ENCODE data around the gene ZNRD2.
"Not testable (repeated sequence)": the region's sequence is repeated elsewhere in the genome, so short reads cannot be mapped to it uniquely, and the experiment has no call there.

ZNRD2 gene

DNA sequence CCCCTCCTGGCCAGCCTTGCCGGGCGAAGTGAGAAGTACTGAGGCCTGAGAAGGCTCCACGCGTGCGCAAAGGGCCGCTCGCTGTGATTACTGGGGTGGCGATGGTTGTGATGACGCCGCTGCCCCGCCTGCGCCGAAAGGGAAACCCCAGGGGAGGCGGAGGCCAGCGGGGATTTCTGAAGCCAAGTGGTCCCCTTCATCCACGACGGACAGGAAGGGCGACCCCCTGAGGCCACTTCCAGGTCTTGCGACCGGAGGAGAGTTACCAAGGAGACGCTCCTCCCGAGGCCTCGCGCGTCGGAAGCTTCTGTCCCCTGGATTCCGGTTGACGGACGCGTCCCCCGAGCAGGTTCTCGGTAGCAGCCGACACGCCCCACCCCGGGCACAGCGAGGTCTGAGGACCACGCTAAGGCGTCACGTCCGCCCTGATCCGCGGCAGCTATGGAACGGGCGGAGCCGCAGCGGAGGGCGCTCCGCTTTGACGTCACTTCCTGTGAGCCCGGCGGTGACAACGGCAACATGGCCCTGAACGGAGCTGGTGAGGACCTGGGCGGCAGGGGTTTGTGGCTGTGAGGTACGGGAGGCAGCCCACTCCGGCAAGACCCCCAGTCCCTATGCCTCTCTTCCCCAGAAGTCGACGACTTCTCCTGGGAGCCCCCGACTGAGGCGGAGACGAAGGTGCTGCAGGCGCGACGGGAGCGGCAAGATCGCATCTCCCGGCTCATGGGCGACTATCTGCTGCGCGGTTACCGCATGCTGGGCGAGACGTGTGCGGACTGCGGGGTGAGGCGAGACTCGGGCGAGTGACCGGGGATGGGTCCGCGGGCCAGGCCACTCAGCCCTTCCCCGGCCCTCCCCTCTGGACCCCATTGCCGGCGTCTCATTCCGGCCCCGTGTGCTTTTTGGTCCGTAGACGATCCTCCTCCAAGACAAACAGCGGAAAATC is at the start of gene ZNRD2:
ZNRD2 (plus strand) TSS at position 505 of the 946 bp plus-strand sequence; CDS start at position 520, 15 bp downstream.
- peak; percentile 98 for DNase-seq (ENCODE audit: low spot score)

GRCh38 chr11:65521777-65522521 is 48.3 kb upstream of the ZNRD2 start:
- DNase-seq (ENCODE audit: low spot score) = not testable (repeated sequence)

DNA sequence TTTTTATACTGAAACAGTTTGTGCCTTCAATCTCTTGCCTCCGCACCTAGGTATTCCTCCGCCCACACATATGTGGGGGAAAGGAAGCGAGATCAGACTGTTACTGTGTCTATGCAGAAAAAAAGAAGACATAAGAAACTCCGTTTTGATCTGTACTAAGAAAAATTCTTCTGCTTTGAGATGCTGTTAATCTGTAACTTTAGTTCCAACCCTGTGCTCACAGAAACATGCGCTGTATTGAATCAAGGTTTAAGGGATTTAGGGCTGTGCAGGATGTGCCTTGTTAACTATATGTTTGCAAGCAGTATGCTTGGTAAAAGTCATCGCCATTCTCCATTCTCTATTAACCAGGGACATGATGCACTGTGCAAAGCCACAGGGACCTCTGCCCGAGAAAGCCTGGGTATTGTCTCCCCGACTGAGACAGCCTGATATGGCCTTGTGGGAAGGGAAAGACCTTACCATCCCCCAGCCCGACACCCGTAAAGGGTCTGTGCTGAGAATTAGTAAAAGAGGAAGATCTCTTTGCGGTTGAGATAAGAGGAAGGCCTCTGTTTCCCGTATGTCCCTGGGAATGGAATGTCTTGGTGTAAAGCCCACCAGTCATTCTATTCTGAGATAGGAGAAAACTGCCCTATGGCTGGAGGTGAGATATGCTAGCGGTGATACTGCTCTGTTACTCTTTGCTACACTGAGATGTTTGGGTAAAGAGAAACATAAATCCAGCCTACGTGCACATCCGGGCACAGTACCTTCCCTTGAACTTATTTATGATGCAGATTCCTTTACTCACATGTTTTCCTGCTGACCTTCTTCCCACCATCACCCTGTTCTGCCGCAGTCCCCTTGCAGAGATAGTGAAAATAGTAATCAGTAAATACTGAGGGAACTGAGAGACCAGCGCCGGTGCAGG is 47.3 kb upstream of the ZNRD2 start:
- DNase-seq (ENCODE audit: low spot score) = not testable (repeated sequence)

DNA sequence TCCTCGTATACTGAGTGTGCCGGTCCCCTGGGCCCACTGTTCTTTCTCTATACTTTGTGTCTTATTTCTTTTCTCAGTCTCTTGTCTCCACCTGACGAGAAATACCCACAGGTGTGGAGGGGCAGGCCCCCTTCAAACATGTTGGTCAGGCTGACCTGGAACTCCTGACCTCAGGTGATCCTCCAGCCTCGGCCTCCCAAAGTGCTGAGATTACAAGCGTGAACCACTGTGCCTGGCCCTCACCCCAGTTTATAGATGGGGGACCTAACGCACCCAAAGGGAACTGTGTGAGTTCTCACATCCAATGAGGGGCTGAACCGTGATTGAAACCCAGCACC is 46.7 kb upstream of the ZNRD2 start:
- DNase-seq (ENCODE audit: low spot score) = not testable (repeated sequence)

GRCh38 chr11:65524014-65524740 is 46.1 kb upstream of the ZNRD2 start:
- no peak for DNase-seq (ENCODE audit: low spot score)

- peak; percentile 58 for DNase-seq (ENCODE audit: low spot score)
These were observed 45.3 kb upstream of the ZNRD2 start, which contains the start of gene SCYL1 for GRCh38 chr11:65524741-65525545. TSS of gene SCYL1 (plus strand) at chr11:65525083. CDS start at chr11:65525154, 71 bp downstream.

- DNase-seq (ENCODE audit: low spot score) = no peak
These were observed 44.5 kb upstream of the ZNRD2 start for GRCh38 chr11:65525546-65526480.

- DNase-seq (ENCODE audit: low spot score) = no peak
These were observed 43.5 kb upstream of the ZNRD2 start for GRCh38 chr11:65526744-65527143.

DNA sequence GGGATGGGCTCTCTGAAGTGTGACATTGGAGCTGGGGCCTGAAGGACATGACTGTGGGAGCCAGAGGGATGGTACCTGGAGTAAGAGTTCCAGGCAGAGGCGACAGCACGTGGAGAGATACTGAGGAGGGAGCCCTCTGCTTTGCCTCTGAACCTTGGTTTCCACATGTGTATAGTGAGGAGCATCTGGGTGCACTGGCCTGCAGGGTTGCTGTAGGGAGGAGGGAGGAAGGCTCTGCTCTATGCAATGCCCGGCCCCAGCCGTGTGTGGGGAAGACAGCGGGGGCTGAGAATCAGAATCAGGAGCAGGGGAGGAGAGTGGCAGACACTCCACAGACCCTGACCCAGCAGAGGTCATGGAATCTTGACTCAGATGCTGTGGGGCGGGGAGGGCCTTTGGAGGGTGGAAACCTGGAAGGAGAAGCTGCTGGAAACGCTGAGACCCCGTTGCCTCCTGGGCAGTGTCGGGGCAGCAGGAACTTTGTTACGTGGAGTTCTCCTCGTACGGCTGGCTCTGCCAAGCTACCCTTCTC is 41.4 kb upstream of the ZNRD2 start:
- DNase-seq (ENCODE audit: low spot score) = no peak

GRCh38 chr11:65529475-65530156 is 40.7 kb upstream of the ZNRD2 start:
- no peak for DNase-seq (ENCODE audit: low spot score)

DNA sequence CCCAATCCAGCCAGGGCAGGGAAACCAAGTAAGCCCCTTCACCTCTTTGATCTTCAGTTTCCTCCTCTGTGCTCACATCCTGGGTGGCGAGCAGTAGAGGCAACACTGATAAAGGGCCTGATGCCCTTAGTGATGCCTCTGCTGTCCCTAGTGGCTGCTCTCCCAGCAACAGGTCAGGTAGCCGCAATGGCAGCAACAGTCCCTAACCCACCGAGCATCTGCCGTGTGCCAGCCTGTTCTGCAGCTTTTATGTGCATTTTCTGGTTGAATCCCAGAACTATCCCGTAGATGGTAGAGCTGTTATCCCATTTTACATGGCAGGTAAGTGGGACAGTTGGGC is 40.1 kb upstream of the ZNRD2 start:
- no peak for DNase-seq (ENCODE audit: low spot score)

DNA sequence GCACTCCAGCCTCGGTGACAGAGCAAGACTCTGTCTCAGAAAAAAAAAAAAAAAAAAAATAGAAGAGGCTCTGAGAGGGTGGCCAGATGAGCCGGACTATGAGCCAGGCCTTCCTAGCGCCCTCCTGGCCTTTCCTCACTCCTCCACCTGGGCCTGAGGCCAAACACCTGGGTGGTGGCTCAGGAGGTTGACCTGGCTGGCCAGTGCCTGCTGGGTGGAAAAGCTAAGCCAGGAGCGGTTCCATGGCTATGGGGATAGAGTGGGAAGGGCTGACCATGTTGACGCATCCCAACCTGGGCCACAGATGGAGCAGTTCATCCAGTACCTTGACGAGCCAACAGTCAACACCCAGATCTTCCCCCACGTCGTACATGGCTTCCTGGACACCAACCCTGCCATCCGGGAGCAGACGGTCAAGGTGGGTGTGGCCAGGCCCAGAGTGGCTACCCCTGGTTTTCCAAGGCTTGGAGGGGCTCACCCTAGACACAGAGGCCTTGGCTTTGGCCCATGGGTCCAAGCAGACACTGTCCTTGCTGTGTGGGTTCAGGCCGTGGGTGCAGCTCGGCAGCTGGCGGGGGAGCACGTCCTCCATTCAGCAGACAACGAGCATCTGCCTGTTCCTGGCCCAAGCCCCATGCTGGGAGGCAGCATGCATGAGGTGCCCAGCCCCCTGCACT is 37.8 kb upstream of the ZNRD2 start:
- DNase-seq (ENCODE audit: low spot score) = no peak

GRCh38 chr11:65535102-65535501 is 35.2 kb upstream of the ZNRD2 start:
- no peak for DNase-seq (ENCODE audit: low spot score)

DNA sequence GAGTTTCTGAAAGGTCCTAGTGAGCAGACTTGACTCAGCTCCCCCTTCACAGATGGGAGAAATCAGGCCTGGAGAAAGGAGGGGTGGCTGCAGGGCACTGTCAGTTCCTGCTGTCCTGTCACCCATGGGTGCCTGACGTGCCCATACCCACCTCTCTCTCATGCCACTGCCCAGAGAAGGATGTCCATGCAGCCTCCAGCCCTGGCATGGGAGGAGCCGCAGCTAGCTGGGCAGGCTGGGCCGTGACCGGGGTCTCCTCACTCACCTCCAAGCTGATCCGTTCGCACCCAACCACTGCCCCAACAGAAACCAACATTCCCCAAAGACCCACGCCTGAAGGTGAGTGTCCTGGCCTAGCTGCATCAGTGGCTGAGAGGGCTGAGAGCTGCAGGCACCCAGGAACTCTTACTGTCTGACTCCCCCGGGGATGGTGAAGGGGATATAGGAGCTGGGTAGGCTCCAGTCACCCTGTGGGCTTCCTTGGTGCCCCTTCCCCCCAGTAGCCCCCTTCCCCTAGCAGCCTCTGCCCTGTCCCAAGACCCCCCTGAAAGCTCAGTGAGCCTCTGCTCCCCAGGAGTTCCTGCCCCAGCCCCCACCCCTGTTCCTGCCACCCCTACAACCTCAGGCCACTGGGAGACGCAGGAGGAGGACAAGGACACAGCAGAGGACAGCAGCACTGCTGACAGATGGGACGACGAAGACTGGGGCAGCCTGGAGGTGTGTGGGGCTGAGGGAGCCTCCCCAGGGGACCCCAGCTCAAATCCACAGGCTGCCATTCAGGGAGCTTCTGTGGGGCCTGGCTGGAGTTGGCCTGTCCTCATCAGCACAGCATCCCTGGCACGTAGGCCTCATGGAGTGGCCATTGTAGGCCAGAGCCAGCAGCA is 33.6 kb upstream of the ZNRD2 start:
- DNase-seq (ENCODE audit: low spot score) = no peak

DNA sequence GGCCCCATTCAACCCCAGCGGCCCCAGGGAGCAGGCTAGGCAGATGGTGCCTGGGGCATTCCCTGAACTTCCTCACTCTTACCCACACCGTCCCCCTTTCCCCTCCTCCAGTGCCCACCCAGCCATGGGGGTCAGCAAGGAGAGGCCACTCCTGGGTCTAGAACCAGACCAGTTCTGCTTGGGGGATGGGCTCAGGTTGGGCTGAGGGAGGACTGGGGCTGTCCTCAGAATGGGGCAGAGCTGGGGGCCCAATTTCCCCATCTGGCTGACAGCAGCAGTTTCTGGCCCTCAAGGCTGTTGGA is 33.0 kb upstream of the ZNRD2 start:
- DNase-seq (ENCODE audit: low spot score) = no peak

GRCh38 chr11:65537620-65538231 is 32.6 kb upstream of the ZNRD2 start:
- DNase-seq (ENCODE audit: low spot score) = no peak

All from kidney capillary endothelial cell (primary cell).